Stimulated activated CD8-positive, alpha-beta memory T cell treated with anti-CD3 and anti-CD28 coated beads, Interleukin-7, amount 100 ng/mL, for 4 hours (primary cell): ENCODE results near the gene SUPT3H.
"Not testable (repeated sequence)": the region's sequence is repeated elsewhere in the genome, so short reads cannot be mapped to it uniquely, and the experiment has no call there.

Experiments used
- DNase-seq, 2 donors: peaks; one replicate each; pipeline ENCODE4 v3.0.0-alpha.2; 2020; ENCODE audit warnings: low read depth in 2 of 2

The SUPT3H gene

DNA sequence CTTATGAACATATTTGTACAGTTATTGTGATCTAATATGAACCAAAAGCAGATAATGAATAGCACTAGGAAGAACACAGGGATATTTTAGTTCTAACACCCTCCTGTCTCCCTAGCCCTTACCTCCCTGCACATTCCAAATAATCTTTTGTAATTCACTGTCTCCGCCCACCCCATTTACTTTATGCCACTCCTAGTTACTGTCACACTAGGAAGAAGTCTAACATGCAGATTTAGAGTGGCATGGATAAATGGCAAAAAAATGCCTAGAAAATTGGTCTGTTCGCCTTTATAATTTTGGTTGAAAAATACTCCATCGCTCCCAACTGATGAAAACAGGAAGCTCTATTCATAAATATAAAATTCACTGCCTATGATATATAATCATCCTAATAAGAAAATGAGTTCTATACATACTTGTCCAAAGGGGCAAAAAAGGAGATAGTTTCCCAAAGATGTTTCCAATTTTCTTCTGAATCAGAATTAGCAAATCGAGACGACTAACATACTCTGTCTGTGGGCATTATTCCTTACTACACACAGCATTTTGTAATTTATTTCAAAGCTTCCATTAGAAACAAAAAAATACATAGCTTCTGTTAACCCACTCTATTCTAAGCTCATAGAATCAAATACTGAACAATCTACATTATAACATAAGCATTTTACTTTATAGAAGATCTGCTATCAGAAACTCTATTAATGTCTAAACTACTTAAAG, 50.9 kb downstream of the SUPT3H start:
- DNase-seq: no peak

DNA sequence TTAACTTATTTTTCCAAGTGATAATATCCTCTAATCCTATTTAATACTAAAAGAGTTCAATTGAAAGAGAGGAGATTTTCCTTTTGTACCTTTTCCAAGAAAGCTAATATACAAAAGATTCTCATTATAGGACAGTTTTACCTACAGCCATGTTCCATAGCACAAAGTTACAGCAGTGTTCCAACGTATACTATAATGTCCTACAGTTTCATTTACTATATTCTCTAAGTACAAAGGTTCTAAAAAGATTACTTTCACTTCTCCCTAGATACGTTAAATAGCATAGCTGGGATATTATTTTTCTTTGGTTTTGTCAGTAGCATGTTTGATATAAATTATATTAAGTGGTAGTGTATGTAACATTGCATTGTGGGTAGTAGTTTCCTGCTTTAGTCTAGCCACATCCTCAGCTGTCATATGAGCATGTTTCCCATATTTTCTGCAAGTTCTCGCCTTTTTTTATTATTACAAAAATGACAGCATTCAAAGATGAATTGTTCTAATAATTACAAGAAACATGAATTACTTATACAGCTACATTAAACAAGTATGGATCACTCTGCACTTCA, 54.0 kb downstream of the SUPT3H start:
- DNase-seq: no peak

DNA sequence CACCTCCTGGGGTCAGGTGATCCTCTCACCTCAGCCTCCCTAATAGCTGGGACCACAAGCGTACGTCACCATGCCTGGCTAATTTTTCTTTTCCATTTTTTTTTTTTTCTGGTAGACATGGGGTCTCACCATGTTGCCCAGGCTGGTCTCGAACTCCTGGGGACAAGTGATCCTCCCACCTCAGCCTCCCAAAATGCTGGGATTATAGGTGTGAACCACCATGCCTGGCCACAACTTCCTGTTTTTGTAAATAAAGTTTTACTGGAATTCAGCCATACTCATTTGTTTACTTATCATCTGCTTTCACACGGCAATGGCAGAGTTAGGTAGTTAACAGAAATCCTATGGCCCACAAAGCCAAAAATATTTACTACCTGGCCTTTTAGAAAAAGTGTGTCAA, 57.4 kb downstream of the SUPT3H start:
- DNase-seq: no peak

DNA sequence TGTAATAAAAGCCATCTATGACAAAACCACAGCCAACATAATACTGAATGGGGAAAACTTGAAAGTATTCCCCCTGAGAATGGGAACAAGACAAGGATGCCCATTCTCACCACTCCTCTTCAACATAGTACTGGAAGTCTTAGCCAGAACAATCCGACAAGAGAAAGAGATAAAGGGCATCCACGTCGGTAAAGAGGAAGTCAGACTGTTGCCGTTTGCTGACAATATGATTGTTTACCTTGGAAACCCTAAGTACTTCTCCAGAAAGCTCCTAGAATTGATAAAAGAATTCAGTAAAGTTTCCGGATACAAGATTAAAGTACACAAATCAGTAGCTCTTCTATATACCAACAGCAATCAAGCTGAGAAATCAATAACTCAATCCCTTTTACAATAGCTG, 63.6 kb downstream of the SUPT3H start:
- no peak for DNase-seq

DNA sequence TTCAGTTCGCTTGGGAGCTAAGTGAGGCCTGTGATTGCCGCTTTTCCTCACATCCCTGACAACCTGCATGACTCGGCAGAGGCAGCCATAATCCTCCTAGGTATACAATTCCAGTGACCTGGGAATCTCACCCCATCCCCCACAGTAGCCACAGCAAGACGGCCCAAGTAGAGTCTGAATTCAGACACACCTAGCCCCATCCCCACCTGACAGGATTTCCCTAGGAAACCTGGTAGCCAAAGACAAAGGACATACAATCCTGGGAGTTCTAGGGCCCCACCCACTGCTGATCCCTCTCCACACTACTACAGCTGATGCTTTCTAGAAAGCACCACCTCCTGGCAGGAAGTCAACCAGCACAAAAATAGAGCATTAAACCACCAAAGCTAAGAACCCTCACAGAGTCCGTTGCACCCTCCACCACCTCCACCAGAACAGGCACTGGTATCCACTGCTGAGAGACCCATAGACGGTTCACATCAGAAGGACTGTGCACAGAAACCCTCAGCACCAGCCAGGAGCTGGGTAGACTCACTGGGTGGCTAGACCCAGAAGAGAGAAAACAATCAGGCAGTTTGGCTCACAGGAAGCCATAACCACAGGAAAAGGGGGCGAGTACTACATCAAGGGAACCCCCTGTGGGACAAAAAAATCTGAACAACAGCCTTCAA, 67.5 kb downstream of the SUPT3H start:
- DNase-seq: no peak

DNA sequence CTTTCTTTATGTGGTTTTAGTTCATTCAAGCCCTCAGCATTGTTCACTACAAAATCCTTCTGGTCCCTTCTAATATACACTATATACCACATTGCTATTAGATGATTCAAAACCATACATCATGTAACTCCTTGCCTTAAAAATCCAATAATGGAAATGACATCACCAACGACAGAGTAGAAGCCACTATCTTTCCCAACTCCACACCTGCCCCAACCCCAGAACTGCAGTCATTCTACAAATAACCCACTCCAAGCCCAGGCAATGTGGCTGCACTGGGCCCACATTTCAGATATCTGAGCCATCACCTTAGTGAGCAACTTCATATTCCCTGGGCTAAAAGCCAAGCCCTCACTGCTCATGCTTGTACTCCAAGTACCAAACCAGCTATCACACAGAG, 72.2 kb downstream of the SUPT3H start:
- DNase-seq: no peak

DNA sequence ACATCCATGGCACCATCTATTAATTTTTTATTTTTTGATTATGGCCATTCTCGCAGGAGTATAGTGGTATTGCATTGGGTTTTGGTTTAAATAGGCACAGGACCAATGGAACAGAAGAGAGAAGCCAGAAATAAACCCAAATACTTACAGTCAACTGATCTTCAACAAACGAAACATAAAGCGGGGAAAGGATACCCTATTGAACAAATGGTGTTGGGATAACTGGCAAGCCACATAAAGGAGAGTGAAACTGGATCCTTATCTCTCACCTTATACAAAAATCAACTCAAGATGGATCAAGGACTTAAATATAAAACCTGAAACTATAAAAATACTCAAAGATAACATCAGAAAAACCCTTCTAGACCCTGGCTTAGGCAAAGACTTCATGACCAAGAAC, 74.9 kb downstream of the SUPT3H start:
- no peak for DNase-seq

DNA sequence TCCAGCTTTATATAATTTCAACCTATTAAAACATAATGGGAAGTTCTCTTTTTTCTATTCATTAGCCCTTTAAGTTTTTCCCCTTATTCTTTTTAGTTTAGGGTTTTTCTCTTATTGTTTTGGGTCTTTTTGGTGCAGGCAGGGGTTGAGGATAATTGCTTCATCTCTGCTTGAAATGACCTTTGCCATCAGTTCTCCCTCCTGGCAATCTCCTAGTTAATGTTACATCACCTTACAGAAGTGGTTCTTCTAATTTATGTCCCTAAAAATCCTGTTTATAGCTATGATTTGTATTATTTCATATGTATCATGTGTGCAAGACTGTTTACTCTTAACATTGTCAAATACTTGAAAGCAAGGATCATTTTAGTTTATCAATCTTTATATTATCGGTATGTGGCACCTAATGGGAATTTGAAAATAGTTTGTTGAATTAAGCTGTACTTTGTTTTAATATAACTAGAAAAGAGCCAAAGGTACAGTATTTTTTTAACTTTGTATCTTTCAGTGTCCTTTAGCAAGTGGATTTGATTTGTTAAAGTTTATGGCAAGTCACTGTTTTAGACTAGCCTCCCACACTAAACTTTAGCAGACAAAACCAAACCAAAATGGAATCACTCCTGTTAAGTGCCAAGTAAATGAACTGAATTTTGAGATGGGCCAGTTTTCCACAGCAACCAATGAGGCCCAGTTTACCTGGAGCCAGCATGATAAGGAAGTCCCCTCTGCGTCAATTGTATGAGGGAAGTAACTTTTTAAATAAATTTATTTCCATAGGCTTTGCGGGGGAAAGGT, 76.2 kb downstream of the SUPT3H start:
- DNase-seq: no peak

DNA sequence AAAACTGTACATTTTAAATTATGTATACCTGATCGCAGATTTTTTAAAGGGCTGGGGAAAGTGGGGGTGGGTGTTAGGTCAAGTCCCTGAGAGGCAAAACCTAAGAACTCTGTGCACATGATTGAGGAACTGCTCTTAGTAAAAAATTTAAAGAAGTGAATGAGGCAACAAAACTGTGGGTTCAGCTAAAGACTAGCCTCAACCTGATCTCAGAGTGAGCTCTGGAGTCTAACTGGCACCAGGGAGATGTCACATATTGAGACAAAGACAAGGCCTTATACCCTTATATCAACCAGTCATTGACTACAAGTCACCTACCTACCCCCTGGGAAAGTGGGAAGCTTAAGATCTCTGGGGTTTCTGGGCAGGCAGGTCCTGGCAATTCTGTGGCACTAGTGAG, 77.0 kb downstream of the SUPT3H start:
- no peak for DNase-seq

DNA sequence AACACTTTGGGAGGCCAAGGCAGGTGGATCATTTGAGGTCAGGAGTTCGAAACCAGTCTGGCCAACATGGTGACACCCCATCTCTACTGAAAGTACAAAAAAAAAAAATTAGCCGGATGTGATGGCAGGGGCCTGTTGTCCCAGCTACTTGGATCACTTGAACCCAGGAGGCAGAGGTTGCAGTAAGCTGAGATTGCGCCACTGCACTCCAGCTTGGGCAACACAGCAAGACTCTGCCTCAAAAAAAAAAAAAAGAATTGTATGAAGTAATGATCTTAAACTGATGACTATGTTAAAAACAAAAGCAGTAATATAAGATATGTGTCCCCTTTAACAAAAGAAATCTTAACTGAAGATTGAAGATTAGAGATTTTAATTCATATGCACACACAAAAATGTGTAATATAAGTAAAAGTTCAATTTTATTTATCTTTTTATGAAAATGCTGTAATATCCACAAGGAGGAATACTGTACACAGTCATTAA, 78.6 kb downstream of the SUPT3H start:
- no peak for DNase-seq

DNA sequence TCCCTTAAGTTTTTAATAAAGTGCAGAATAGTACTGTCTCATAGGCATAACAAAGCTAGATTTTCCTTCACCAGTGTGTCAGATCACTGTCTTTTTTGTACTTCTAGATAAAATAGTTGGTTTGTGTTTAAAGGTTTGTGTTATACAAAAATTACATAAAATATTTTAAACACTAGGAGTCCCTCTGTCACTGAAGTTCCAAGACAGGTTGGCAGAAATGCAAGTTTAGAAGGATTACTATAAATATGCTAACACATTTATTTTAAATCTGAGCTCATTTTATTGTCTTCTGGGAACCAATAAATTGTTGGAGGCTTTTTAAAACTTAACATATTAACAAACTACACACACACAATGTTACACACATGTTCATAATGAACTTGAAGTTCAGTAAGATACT, 80.4 kb downstream of the SUPT3H start:
- no peak for DNase-seq

DNA sequence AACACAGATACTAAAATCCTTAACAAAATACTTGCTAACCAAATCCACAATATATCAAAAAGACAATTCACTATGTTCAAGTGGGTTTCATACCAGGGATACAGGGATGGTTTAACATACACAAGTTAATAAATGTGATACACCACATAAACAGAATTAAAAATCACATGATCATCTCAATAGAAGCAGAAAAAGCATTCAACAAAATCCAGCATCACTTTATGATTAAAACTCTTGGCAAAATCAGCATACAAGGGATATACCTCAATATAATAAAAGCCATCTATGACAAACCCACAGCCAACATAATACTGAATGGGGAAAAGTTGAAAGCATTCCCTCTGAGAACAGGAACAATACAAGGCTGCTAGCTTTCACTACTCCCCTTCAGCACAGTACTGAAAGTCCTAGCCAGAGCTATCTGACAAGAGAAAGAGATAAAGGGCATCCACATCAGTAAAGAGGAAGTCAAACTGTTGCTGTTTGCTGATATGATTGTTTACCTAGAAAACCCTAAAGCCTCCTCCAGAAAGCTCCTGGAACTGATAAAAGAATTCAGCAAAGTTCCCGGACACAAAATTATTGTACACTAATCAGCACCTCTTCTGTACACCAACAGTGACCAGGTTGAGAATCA, 83.6 kb downstream of the SUPT3H start:
- not testable (repeated sequence) for DNase-seq

DNA sequence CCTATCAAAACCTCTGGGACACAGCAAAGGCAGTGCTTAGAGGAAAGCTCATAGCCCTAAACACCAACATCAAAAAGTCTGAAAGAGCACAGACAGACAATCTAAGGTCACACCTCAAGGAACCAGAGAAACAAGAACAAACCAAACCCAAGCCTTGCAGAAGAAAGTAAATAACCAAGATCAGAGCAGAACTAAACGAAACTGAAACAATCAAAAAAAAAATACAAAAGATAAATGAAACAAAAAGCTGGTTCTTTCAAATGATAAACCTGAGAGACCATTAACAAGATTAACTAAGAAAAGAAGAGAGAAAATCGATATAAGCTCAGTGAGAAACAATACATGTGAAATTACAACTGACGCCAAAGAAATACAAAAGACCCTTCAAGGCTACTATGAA, 84.4 kb downstream of the SUPT3H start:
- DNase-seq: no peak

DNA sequence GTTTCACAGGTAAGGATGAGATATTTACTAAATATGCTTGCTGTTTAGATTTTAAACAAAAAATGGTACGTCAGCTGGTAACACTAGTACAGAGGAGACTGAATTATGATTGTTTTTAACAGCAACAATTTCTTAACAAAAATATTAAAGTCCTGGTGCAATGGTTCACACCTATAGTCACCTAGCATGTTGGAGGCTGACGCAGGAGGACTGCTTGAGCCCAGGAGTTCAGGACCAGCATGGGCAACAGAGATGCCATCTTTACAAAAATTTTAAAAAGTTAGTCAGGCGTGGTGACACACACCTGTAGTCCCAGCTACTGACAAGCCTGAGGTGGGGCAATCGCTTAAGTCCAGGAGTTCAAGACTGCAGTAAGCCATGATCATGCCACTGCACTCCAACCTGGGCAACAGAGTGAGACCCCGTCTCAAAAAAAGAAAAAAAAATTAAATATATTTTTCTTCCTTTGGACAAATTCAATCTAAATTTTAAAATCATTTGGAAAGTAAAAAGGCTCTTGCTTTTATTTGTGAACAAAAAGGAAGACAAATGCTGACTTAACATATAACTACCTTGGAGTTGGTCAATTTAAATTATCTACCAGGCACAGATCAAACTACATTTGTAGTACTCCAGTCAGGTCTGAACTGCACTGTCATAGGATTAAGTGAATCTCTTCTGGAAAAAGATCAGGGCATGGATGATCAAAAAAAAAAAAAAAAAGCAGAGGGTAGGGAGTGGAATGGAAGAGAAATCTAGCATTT, 87.8 kb downstream of the SUPT3H start:
- no peak for DNase-seq

DNA sequence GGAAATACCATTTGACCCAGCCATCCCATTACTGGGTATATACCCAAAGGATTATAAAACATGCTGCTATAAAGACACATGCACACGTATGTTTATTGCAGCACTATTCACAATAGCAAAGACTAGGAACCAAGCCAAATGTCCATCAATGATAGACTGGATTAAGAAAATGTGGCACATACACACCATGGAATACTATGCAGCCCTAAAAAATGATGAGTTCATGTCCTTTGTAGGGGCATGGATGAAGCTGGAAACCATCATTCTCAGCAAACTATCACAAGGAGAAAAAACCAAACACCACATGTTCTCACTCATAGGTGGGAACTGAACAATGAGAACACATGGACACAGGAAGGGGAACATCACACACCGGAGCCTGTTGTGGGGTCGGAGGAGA, 91.0 kb downstream of the SUPT3H start:
- not testable (repeated sequence) for DNase-seq

DNA sequence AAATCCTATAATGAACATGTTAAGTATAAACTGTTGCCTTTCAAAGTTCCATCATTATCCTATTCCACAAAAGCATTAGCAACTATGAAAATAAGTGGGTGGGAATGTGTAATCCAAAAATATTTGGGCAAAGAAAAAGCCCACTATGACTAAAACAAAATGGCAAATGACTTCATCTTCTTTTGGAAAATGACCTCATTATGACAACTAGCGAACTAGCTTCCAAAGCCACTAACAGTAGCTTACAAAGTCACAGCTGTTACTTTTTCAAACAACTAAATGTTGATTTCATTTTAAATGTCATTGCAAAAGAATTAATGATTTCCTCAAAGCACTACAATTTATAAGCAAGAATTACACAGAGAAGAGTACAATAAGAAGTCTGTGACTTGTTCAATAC, 99.4 kb downstream of the SUPT3H start:
- no peak for DNase-seq

DNA sequence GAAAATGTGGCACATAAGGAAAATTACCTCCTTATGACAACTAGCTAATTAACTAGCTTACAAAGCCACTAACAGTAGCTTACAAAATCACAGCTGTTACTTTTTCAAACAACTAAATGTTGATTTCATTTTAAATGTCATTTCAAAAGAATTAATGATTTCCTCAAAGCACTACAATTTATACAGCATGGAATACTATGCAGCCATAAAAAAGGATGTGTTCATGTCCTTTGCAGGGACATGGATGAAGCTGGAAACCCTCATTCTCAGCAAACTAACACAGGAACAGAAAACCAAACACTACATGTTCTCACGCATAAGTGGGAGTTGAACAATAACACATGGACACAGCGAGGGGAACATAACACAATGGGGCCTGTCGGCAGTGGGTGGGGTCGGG, 100.0 kb downstream of the SUPT3H start:
- not testable (repeated sequence) for DNase-seq

DNA sequence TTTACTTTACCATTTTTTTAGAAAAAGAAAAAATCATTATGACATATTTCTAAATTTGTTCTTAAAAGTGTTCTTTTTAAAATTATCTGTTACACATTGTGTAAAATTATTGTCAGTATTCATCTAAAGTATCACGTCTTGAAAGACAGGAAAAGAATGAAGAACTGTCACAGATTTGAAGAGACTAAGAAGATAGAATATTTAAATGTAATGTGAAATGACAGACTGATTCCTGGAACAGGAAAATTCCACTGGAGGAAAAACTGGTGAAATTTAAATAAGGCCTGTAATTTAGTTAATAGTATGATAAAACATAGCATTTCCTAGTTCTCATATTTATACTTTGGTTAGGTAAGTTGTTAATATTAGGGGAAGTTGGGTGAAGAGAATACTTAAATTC, 102.4 kb downstream of the SUPT3H start:
- no peak for DNase-seq

DNA sequence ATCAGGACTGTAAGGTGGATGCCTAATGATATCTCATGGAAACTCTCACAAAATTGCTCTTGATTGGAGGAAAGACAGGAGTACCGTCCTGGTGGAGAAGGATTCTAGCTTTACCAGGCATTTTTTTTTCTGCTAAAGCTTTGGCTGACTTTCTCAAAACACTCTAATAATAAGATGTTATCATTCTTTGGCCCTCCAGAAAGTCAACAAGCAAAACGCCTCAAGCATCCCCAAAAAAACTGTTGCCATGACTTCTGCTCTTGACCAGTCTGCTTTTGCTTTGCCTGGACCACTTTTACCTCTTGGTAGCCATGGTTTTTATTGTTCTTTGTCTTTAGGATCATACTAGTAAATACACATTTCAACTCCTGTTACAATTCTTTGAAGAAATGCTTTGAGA, 105.1 kb downstream of the SUPT3H start:
- DNase-seq: no peak

DNA sequence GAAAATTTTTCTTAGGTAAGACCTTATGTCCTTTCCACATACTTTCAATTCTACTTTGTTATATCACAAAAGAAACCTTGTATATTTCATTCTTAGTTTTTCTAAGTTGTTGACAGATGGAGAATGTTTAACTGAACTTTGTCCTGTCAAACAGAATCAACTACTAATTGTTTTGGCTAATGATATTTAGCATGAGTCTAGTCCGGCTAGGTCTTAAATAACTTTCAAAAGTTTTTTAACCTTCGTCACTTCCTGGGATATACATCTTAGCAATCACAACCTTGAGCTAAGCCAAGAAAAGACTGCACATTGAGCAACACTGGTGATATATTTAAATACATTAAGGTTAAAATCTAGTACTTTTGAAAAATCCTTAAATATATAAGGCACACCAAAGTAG, 112.5 kb downstream of the SUPT3H start:
- no peak for DNase-seq

DNA sequence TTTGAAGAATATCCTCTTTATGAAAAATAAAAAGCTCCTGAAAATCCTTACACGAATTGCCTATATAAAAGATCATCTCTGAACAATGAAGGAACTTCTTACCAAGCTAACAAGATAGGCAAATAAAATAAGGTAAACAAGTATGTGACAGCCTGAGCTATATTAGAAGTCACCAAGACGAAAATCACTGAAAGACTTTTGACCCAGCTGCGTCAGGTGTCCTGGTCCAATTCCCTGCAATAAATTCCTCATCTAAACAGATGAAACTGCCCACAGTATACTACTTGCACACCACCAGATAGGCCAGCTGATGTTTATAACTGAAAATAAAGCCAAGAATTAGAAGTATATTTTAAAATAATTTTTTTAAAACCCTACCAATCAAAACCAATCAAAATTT, 117.0 kb downstream of the SUPT3H start:
- no peak for DNase-seq
